ENCODE results near the gene MYO1G.

MYO1G gene

GRCh38 chr7:44975331-44976039, 3.3 kb downstream of the MYO1G start:
- peaks cover 72% of the 10 kb centered on the region for H4K20me1 ChIP-seq (ENCODE audit: insufficient read depth, low read length, poor library complexity, severe bottlenecking)
- no peaks in the 10 kb centered on the region for H3K9me3 ChIP-seq (ENCODE audit: insufficient read depth, low read depth, low read length)
- H3K4me2 ChIP-seq (ENCODE audit: low read depth, low read length, poor library complexity, severe bottlenecking) = peak overlapping the region; percentile 98
- H3K9me2 ChIP-seq (replicated peaks; ENCODE audit: low read depth, low read length) = no peaks in the 10 kb centered on the region
- H2AFZ ChIP-seq (ENCODE audit: low read length) = no peak overlapping the region
- peaks cover 90% of the 10 kb centered on the region for H3K79me2 ChIP-seq (ENCODE audit: insufficient read depth, low read length)
- H3K36me3 ChIP-seq (ENCODE audit: insufficient read depth, low read length) = peaks cover 67% of the 10 kb centered on the region; the same call in 1 of the 2 replicates
- peak overlapping the region; percentile 87 for H3K4me3 ChIP-seq (ENCODE audit: low read length, poor library complexity, severe bottlenecking)
- H3K4me1 ChIP-seq (ENCODE audit: insufficient read depth, low read length, poor library complexity, severe bottlenecking) = peaks cover 67% of the 10 kb centered on the region
- peak overlapping the region; percentile 99 for H3K9ac ChIP-seq (ENCODE audit: low read depth, low read length, poor library complexity, severe bottlenecking)
- TF ChIP-seq CTCF (conservative IDR thresholded peaks at IDR 0.05; ENCODE audit: low read length) (no peak), EZH2phosphoT487 (IDR thresholded peaks at IDR 0.05; ENCODE audit: borderline replicate concordance) (no peak)
- no peaks in the 10 kb centered on the region for H3K27me3 ChIP-seq (ENCODE audit: insufficient read depth, low read length, poor library complexity, severe bottlenecking)
- peaks cover 13% of the 10 kb centered on the region; the same call in 1 of the 2 replicates for H3F3A ChIP-seq (ENCODE audit: low read depth)

GRCh38 chr7:44974549-44974948, 4.3 kb downstream of the MYO1G start:
- Histone ChIP-seq H3K36me3 (ENCODE audit: insufficient read depth, low read length) (peaks cover 76% of the 10 kb centered on the region; the same call in 1 of the 2 replicates), H3K4me1 (ENCODE audit: insufficient read depth, low read length, poor library complexity, severe bottlenecking) (peaks cover 62% of the 10 kb centered on the region), H2AFZ (ENCODE audit: low read length) (no peak overlapping the region), H3K27me3 (ENCODE audit: insufficient read depth, low read length, poor library complexity, severe bottlenecking) (no peaks in the 10 kb centered on the region), H3K79me2 (ENCODE audit: insufficient read depth, low read length) (peaks cover 92% of the 10 kb centered on the region), H3K4me2 (ENCODE audit: low read depth, low read length, poor library complexity, severe bottlenecking) (peak overlapping the region; percentile 98), H3F3A (ENCODE audit: low read depth) (peaks cover 4% of the 10 kb centered on the region; the same call in 1 of the 2 replicates), H3K9ac (ENCODE audit: low read depth, low read length, poor library complexity, severe bottlenecking) (peak overlapping the region; percentile 99), H4K20me1 (ENCODE audit: insufficient read depth, low read length, poor library complexity, severe bottlenecking) (peaks cover 81% of the 10 kb centered on the region), H3K4me3 (ENCODE audit: low read length, poor library complexity, severe bottlenecking) (peak overlapping the region; percentile 87), H3K9me2 (replicated peaks; ENCODE audit: low read depth, low read length) (no peaks in the 10 kb centered on the region), H3K9me3 (ENCODE audit: insufficient read depth, low read depth, low read length) (no peaks in the 10 kb centered on the region)
- TF ChIP-seq CTCF (conservative IDR thresholded peaks at IDR 0.05; ENCODE audit: low read length) (no peak), EZH2phosphoT487 (IDR thresholded peaks at IDR 0.05; ENCODE audit: borderline replicate concordance) (no peak)

- Histone ChIP-seq H3K4me3 (ENCODE audit: low read length, poor library complexity, severe bottlenecking) (peak overlapping the region; percentile 87), H3K9me3 (ENCODE audit: insufficient read depth, low read depth, low read length) (no peaks in the 10 kb centered on the region), H3K27me3 (ENCODE audit: insufficient read depth, low read length, poor library complexity, severe bottlenecking) (no peaks in the 10 kb centered on the region), H3K9ac (ENCODE audit: low read depth, low read length, poor library complexity, severe bottlenecking) (peak overlapping the region; percentile 99), H3K36me3 (ENCODE audit: insufficient read depth, low read length) (peaks cover 82% of the 10 kb centered on the region; the same call in 1 of the 2 replicates), H2AFZ (ENCODE audit: low read length) (no peak overlapping the region), H3K4me1 (ENCODE audit: insufficient read depth, low read length, poor library complexity, severe bottlenecking) (peaks cover 58% of the 10 kb centered on the region), H3F3A (ENCODE audit: low read depth) (no peaks in the 10 kb centered on the region), H3K4me2 (ENCODE audit: low read depth, low read length, poor library complexity, severe bottlenecking) (peak overlapping the region; percentile 98), H3K79me2 (ENCODE audit: insufficient read depth, low read length) (peaks cover 91% of the 10 kb centered on the region), H3K9me2 (replicated peaks; ENCODE audit: low read depth, low read length) (no peaks in the 10 kb centered on the region), H4K20me1 (ENCODE audit: insufficient read depth, low read length, poor library complexity, severe bottlenecking) (peaks cover 88% of the 10 kb centered on the region)
- TF ChIP-seq CTCF (conservative IDR thresholded peaks at IDR 0.05; ENCODE audit: low read length) (peak; percentile 85), EZH2phosphoT487 (IDR thresholded peaks at IDR 0.05; ENCODE audit: borderline replicate concordance) (no peak)
Measured at GRCh38 chr7:44973610-44974401, 5.0 kb downstream of the MYO1G start.

All from Loucy (cell line).